HS-27A (cell line): ENCODE measurements around the gene VTI1B.

Experiments
- DNase-seq: peaks from one replicate; pipeline ENCODE4 v3.0.0-alpha.2; 2012; ENCODE audit warnings: low read depth, missing footprints

VTI1B gene

GRCh38 chr14:67675219-67675582, 769 bp upstream of the VTI1B start:
- no peak for DNase-seq

DNA sequence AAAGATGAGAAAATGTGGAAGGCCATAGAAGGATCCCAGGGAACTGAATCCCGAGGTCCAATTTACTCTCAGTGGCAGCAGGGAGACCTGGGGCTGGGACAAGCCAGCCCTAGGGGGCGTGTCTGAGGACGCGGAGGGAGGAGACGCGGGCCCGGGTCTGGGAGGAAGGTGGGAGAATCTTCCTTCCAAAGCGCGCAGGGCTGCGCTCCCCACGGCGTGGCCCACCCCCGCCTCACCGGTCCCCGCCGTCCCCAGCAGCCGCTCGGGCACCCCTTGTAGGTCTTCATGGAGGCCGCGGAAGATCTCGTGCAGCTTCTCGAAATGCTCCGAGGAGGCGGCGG, 323 bp downstream of the VTI1B start:
- DNase-seq = no peak

DNA sequence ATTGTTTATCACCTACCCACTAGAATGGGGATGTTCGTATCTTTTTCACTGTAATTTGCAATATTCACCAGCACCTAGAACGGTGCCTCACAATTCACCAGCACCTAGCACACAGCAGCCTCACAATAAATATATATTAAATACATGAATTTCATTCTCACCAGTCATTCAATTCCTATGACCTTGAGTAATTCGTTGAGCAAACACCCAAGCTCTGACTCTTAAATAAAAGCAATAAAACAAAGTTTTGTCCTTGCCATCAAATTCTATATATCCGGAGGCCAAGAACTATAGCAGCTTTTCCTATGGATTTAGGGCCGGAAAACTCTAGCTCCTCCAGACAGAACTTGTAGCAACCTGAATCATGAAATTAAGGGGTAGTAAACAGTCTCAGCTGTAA, 981 bp downstream of the VTI1B start:
- no peak for DNase-seq

DNA sequence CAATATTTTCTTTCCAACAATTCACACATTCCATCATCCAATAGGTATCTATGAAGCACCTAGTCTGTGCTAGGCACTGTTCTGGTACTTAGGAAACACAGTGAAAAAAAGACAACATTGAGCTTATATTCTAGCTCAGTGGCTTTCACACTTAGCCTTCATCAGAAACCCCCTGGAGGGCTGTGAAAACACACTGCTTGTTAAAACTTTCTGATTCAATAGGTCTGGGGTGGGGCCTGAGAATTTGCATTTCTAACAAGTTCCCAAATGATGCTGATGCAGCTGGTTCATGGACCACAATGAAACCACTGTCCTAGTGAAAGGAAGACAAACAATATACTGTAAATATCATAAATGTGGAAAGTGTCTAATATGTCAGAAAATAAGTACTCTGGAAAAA, 5.9 kb downstream of the VTI1B start:
- no peak for DNase-seq

- no peak for DNase-seq
Measured at GRCh38 chr14:67666750-67667449, 7.5 kb downstream of the VTI1B start.

DNA sequence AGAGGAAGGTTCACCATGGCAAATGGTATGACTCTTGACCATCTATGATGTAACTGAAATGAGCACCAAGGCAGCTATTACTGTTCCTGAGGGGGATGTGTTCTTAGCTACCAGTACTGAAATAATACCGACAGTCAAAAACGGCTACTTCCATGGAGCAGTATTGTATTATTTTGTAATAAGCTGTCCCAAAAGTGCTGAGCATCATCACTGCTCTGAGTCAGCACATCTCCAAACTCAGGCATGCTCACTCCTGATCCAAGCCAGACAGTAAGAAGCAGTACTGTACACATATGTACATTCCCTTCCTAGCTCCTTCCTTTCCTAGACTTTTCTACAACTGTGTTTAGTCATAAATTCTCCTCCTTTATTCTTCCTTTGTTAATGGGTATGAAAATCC, 8.6 kb downstream of the VTI1B start:
- no peak for DNase-seq

- no peak for DNase-seq
Measured at GRCh38 chr14:67663633-67664032, 10.8 kb downstream of the VTI1B start.

GRCh38 chr14:67653651-67654280, 20.7 kb downstream of the VTI1B start:
- DNase-seq = no peak

- no peak for DNase-seq
Measured at GRCh38 chr14:67652189-67652588, 22.2 kb downstream of the VTI1B start.

- DNase-seq = no peak
Measured at GRCh38 chr14:67650694-67651093, 23.7 kb downstream of the VTI1B start.

GRCh38 chr14:67650151-67650550, 24.3 kb downstream of the VTI1B start:
- DNase-seq = no peak

GRCh38 chr14:67646131-67646530, 28.3 kb downstream of the VTI1B start:
- DNase-seq = no peak

DNA sequence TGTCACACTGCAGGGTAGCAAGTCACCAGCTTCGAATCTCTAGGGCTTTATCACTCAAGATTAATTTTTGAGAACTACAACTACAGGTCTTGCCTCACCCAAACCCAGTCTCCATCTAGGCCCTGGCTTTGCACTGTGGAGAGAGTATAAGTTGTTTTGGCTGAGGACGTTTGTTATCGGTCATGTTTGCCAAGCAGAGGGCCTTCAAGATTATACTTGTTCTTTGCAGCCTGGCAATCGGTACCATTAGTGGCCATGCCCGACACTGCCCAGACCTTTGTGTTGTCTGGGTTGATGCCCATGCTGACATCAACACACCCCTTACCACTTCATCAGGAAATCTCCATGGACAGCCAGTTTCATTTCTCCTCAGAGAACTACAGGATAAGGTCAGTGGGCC, 29.0 kb downstream of the VTI1B start:
- no peak for DNase-seq

- DNase-seq = no peak
Measured at GRCh38 chr14:67644428-67644827, 30.0 kb downstream of the VTI1B start.

DNA sequence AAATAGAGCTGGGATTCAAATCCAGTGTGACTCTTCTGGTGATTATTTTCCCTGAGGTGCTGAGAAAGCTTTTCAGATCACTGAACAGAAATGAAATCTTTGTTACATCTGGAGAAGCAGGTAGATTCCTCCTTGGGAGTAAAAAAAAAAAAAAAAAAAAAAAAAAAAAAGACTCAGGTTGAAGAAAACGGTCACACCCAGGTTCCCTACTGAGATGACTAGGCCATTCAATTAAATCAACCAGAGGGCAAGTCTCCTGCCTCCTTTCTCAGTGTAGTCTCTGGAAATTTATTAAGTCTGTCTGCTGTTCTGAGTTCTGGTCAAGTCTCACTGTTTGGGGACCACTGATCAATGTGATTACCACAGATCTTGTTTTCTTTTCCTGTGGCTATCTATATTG, 30.7 kb downstream of the VTI1B start:
- DNase-seq = no peak

GRCh38 chr14:67641902-67642749, 32.3 kb downstream of the VTI1B start:
- no peak for DNase-seq

GRCh38 chr14:67641480-67641879, 33.0 kb downstream of the VTI1B start:
- DNase-seq = no peak

DNA sequence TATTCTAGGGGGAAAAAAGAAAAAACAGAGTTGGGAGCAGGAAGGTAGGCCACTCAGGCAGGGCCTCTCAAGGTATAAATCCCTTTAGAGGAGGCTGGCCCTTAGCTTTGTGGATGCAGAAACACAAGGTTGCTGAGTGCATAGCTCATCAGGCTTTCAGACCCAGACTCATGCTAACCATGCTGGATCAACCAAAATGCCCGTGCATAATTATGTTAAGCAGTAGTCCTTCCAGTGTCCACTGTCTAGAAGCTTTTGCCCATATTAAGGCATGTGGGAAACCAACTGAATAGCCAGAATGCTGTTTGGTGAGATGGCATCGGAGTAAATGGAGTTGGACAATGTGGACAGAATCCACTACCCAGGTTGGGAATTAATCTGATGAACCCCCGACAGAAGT, 35.8 kb downstream of the VTI1B start:
- DNase-seq = no peak

GRCh38 chr14:67636361-67636919, 38.0 kb downstream of the VTI1B start:
- DNase-seq = no peak

DNA sequence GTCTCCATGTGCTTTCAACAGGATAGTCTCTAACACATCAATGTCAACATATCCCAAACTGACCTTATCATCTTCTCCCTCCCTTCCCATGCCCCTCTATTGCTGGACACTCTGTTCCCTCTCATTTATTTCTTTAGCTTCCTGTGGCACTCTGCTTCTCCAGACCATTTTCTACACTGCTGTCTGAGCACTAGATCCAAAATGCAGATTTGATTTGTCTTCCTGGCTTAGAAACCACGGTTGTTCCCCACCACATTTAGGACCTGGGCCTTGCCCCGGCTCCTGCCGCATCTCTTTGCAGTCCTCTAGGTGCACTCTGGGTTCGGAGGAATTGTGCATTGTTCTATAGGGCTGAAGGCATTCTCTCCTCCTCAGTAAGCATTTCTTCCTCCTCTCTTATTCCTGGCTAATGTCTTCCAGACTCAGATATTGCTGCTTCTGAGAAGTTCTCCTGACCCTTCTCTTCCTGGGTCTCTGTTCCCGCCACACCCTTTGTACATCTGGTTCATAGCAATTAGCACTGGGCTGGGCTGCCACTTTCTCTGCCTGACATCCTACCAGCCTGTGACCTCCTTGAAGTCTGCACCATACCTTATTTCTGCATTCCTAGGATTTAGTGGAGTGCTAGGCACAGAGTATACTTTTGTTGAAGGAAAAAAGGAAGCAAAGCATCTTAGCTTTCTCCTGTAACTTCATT, 40.8 kb downstream of the VTI1B start:
- no peak for DNase-seq

- DNase-seq = no peak
Measured at GRCh38 chr14:67630938-67631337, 43.5 kb downstream of the VTI1B start.

- no peak for DNase-seq
Measured at GRCh38 chr14:67630186-67630585, 44.2 kb downstream of the VTI1B start.
